Activated gamma-delta T cell treated with anti-CD3 and anti-CD28 coated beads, Interleukin-2, amount 50 U/mL, for 16 hours (primary cell): ENCODE results near the gene RAI14.
"Not testable (repeated sequence)": the region's sequence is repeated elsewhere in the genome, so short reads cannot be mapped to it uniquely, and the experiment has no call there.

Experiments used
- DNase-seq: peaks from one replicate; pipeline ENCODE4 v3.0.0-alpha.2; 2020; ENCODE audit warnings: low read depth

Gene RAI14

GRCh38 chr5:34731435-34732232, 75.5 kb downstream of the RAI14 start:
- no peak for DNase-seq

- no peak for DNase-seq
These were observed 78.2 kb downstream of the RAI14 start for GRCh38 chr5:34734326-34734725.

- DNase-seq = no peak
These were observed 79.6 kb downstream of the RAI14 start for GRCh38 chr5:34735491-34736426.

- DNase-seq = no peak
These were observed 80.5 kb downstream of the RAI14 start for GRCh38 chr5:34736445-34737115.

- no peak for DNase-seq
These were observed 81.6 kb downstream of the RAI14 start for GRCh38 chr5:34737731-34738130.

- DNase-seq = no peak
These were observed 82.3 kb downstream of the RAI14 start for GRCh38 chr5:34738381-34738780.

GRCh38 chr5:34740389-34740806, 84.3 kb downstream of the RAI14 start:
- DNase-seq = no peak

- no peak for DNase-seq
These were observed 85.9 kb downstream of the RAI14 start for GRCh38 chr5:34742061-34742460.

GRCh38 chr5:34743878-34744277, 87.8 kb downstream of the RAI14 start:
- DNase-seq = no peak

GRCh38 chr5:34748431-34748830, 92.3 kb downstream of the RAI14 start:
- DNase-seq = no peak

GRCh38 chr5:34749431-34749873, 93.3 kb downstream of the RAI14 start:
- DNase-seq = no peak

GRCh38 chr5:34750206-34750605, 94.1 kb downstream of the RAI14 start:
- no peak for DNase-seq

- DNase-seq = no peak
These were observed 95.9 kb downstream of the RAI14 start for GRCh38 chr5:34751807-34752736.

GRCh38 chr5:34753236-34753635, 97.1 kb downstream of the RAI14 start:
- not testable (repeated sequence) for DNase-seq

- no peak for DNase-seq
These were observed 99.8 kb downstream of the RAI14 start for GRCh38 chr5:34755926-34756325.

GRCh38 chr5:34756781-34757624, 100.9 kb downstream of the RAI14 start:
- no peak for DNase-seq

GRCh38 chr5:34758514-34758913, 102.4 kb downstream of the RAI14 start:
- DNase-seq = no peak

- DNase-seq = not testable (repeated sequence)
These were observed 103.1 kb downstream of the RAI14 start for GRCh38 chr5:34759213-34759612.

GRCh38 chr5:34765662-34766061, 109.5 kb downstream of the RAI14 start:
- DNase-seq = no peak

- DNase-seq = no peak
These were observed 111.1 kb downstream of the RAI14 start for GRCh38 chr5:34767180-34767579.
